Type B pancreatic cell (in vitro differentiated cells): ENCODE data around the gene ANGPTL7. TPM values are rescaled to one million over a fixed set of nuclear protein-coding genes. Genes with fewer than 3 reads are reported as not detected.

Experiments
- DNase-seq: peaks from one replicate; pipeline ENCODE4 v3.0.0; 2021; ENCODE audit warnings: mixed read lengths; ENCODE audit not compliant: unreplicated experiment; ENCODE audit errors: extremely low spot score
- H3K27ac Mint-ChIP-seq: 2 replicates; pipeline ENCODE4 v1.8.0; 2021; ENCODE audit warnings: mild to moderate bottlenecking, mixed read lengths
- H3K27me3 Mint-ChIP-seq: 2 replicates; pipeline ENCODE4 v1.8.0; 2021; ENCODE audit warnings: mixed read lengths
- H3K36me3 Mint-ChIP-seq: 2 replicates; pipeline ENCODE4 v1.8.0; 2021; ENCODE audit warnings: mixed read lengths
- H3K4me1 Mint-ChIP-seq: one replicate; pipeline ENCODE4 v1.8.0; 2021; ENCODE audit warnings: mixed read lengths; ENCODE audit not compliant: unreplicated experiment
- H3K4me3 Mint-ChIP-seq: 2 replicates; pipeline ENCODE4 v1.8.0; 2021; ENCODE audit warnings: mild to moderate bottlenecking, mixed read lengths
- H3K9me3 Mint-ChIP-seq: 2 replicates; pipeline ENCODE4 v1.8.0; 2021; ENCODE audit warnings: mixed read lengths
- CTCF ChIP-seq: fragments of 200-600 bp; sonication (generic); conservative IDR thresholded peaks from 2 replicates; pipeline ENCODE4 v1.5.0; 2021; ENCODE audit warnings: antibody characterized with exemption, mild to moderate bottlenecking
- total RNA-seq: library from RNA; stranded (reverse); gene quantifications from 2 replicates; pipeline ENCODE4 v1.2.1, GENCODE V29; 2021; ENCODE audit warnings: low replicate concordance

Gene ANGPTL7
- total RNA-seq, 1 donor from 2014 or later = 0.70 TPM

DNA sequence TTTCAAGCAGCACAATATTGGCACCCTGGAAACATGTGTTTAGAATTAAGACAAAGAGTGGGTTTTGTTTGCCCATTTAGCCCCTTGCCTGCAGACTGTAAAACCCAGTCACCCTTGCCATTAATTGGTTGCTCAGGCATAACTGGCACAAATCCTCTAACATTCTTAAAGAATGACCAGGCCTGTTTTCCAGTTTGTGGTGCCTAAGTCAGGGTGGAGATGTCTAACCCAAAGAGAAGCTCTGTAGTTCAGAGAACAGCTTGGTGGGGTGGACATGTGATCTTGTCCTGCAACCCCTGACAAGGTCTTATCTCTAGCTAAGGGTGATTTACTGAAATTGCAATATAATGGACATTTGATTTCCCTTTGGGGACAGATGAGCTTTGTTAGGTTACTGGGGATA, 8.8 kb upstream of the ANGPTL7 start:
- no peak for DNase-seq
- peaks cover 18% of the 10 kb centered on the region for H3K36me3 Mint-ChIP-seq
- H3K27ac Mint-ChIP-seq = no peak overlapping the region
- no peak overlapping the region for H3K4me3 Mint-ChIP-seq
- TF ChIP-seq CTCF = no peak
- H3K4me1 Mint-ChIP-seq = peaks cover 22% of the 10 kb centered on the region
- no peaks in the 10 kb centered on the region for H3K27me3 Mint-ChIP-seq
- H3K9me3 Mint-ChIP-seq = no peaks in the 10 kb centered on the region

GRCh38 chr1:11182884-11183283, 6.3 kb upstream of the ANGPTL7 start:
- no peak for TF ChIP-seq CTCF
- H3K36me3 Mint-ChIP-seq = peaks cover 18% of the 10 kb centered on the region
- H3K9me3 Mint-ChIP-seq = no peaks in the 10 kb centered on the region
- no peak overlapping the region for H3K4me3 Mint-ChIP-seq
- no peak for DNase-seq
- no peak overlapping the region for H3K27ac Mint-ChIP-seq
- no peaks in the 10 kb centered on the region for H3K27me3 Mint-ChIP-seq
- H3K4me1 Mint-ChIP-seq = peaks cover 18% of the 10 kb centered on the region

GRCh38 chr1:11184973-11185372, 4.2 kb upstream of the ANGPTL7 start:
- no peak overlapping the region for H3K4me3 Mint-ChIP-seq
- DNase-seq = no peak
- no peaks in the 10 kb centered on the region for H3K9me3 Mint-ChIP-seq
- H3K36me3 Mint-ChIP-seq = peaks cover 14% of the 10 kb centered on the region
- no peak for TF ChIP-seq CTCF
- H3K27me3 Mint-ChIP-seq = no peaks in the 10 kb centered on the region
- H3K27ac Mint-ChIP-seq = no peak overlapping the region
- peaks cover 3% of the 10 kb centered on the region for H3K4me1 Mint-ChIP-seq

DNA sequence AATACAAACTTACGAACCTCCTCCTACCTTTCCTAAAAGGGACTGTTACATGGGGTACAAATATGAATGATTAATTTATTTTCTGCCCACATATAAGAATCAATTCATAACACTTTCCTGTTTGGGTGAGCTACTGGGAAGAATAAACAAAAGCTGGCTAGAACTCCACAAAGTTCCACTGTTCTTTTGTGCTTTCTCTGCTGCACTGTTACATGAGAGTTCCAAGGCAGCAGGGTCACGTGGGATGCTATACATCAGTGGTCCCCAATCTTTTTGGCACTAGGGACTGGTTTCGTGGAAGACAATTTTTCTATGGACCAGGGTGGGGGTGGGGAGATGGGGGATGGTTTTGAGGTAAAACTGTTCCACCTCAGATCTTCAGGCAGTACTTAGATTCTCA, 2.2 kb upstream of the ANGPTL7 start:
- Mint-ChIP-seq H3K27me3 (no peaks in the 10 kb centered on the region), H3K4me1 (no peaks in the 10 kb centered on the region), H3K4me3 (no peak overlapping the region), H3K9me3 (no peaks in the 10 kb centered on the region), H3K36me3 (peaks cover 10% of the 10 kb centered on the region), H3K27ac (no peak overlapping the region)
- no peak for TF ChIP-seq CTCF
- no peak for DNase-seq

GRCh38 chr1:11187494-11187893, 1.7 kb upstream of the ANGPTL7 start:
- DNase-seq = no peak
- Mint-ChIP-seq H3K4me1 (no peaks in the 10 kb centered on the region), H3K4me3 (no peak overlapping the region), H3K9me3 (no peaks in the 10 kb centered on the region), H3K27me3 (no peaks in the 10 kb centered on the region), H3K36me3 (peaks cover 7% of the 10 kb centered on the region), H3K27ac (no peak overlapping the region)
- TF ChIP-seq CTCF = no peak

- Mint-ChIP-seq H3K9me3 (no peaks in the 10 kb centered on the region), H3K4me1 (no peaks in the 10 kb centered on the region), H3K27me3 (no peaks in the 10 kb centered on the region), H3K4me3 (no peak overlapping the region), H3K27ac (no peak overlapping the region), H3K36me3 (peaks cover 4% of the 10 kb centered on the region)
- DNase-seq = no peak
- no peak for TF ChIP-seq CTCF
Observed at GRCh38 chr1:11187931-11188330, 1.2 kb upstream of the ANGPTL7 start.
